22Rv1 (cell line): ENCODE results near the gene MGA.

ENCODE experiments used
- ZFX ChIP-seq: fragments of 450-650 bp; IDR thresholded peaks from 2 replicates; pipeline ENCODE4 v1.6.1; 2017; ENCODE audit warnings: antibody characterized with exemption, borderline replicate concordance
- TF ChIP-seq, protein P1 (sequence below): fragments of 450-650 bp; IDR thresholded peaks from 2 replicates; pipeline ENCODE4 v1.5.1; 2017; ENCODE audit warnings: mild to moderate bottlenecking

DNA sequence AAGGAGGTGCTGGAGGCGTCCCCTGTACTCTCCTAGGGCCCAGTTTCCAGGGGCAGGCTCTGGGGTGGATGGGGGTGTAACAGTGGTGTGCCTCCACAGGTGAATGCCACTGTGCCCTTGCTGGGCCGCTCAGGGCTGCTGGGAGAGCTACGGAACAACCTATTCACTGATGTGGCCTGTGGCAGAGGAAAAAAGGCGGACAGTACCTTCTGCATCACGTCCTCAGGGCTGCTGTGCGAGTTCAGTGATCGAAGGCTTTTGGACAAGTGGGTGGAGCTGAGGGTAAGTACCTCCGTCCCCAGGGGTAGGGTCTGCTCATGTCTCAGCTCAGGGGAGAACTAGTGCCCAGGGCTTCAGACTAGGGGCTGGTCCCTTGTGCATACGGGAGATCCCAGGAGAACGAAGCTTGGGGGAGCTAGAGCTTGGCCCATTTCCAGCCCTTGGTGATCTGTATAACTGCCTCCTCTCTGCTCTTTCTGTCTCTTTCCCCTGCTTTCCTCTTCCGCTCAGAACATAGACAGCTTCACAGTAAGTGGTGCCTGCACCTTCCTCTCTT, 152.7 kb downstream of the MGA start:
- TF ChIP-seq, protein P1, sequence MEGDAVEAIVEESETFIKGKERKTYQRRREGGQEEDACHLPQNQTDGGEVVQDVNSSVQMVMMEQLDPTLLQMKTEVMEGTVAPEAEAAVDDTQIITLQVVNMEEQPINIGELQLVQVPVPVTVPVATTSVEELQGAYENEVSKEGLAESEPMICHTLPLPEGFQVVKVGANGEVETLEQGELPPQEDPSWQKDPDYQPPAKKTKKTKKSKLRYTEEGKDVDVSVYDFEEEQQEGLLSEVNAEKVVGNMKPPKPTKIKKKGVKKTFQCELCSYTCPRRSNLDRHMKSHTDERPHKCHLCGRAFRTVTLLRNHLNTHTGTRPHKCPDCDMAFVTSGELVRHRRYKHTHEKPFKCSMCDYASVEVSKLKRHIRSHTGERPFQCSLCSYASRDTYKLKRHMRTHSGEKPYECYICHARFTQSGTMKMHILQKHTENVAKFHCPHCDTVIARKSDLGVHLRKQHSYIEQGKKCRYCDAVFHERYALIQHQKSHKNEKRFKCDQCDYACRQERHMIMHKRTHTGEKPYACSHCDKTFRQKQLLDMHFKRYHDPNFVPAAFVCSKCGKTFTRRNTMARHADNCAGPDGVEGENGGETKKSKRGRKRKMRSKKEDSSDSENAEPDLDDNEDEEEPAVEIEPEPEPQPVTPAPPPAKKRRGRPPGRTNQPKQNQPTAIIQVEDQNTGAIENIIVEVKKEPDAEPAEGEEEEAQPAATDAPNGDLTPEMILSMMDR, result no peak
- TF ChIP-seq ZFX, result no peak
